GM12875 (cell line): ENCODE data around the gene PCDHGC3.

Experiments
- H3K4me3 ChIP-seq: one replicate; pipeline ENCODE4 v1.5.1; 2011; ENCODE audit warnings: low read depth, low read length, control low read depth
- TF ChIP-seq, protein P1 (sequence below): IDR thresholded peaks from 2 replicates; pipeline ENCODE4 v1.5.1; 2011; ENCODE audit warnings: low read depth, mild to moderate bottlenecking, control low read depth, inconsistent platforms, low read length, moderate library complexity, borderline replicate concordance; ENCODE audit not compliant: insufficient read depth

The PCDHGC3 gene

GRCh38 chr5:141485321-141486055 is 9.7 kb downstream of the PCDHGC3 start:
- H3K4me3 ChIP-seq = no peak overlapping the region
- TF ChIP-seq, protein P1, sequence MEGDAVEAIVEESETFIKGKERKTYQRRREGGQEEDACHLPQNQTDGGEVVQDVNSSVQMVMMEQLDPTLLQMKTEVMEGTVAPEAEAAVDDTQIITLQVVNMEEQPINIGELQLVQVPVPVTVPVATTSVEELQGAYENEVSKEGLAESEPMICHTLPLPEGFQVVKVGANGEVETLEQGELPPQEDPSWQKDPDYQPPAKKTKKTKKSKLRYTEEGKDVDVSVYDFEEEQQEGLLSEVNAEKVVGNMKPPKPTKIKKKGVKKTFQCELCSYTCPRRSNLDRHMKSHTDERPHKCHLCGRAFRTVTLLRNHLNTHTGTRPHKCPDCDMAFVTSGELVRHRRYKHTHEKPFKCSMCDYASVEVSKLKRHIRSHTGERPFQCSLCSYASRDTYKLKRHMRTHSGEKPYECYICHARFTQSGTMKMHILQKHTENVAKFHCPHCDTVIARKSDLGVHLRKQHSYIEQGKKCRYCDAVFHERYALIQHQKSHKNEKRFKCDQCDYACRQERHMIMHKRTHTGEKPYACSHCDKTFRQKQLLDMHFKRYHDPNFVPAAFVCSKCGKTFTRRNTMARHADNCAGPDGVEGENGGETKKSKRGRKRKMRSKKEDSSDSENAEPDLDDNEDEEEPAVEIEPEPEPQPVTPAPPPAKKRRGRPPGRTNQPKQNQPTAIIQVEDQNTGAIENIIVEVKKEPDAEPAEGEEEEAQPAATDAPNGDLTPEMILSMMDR = no peak

DNA sequence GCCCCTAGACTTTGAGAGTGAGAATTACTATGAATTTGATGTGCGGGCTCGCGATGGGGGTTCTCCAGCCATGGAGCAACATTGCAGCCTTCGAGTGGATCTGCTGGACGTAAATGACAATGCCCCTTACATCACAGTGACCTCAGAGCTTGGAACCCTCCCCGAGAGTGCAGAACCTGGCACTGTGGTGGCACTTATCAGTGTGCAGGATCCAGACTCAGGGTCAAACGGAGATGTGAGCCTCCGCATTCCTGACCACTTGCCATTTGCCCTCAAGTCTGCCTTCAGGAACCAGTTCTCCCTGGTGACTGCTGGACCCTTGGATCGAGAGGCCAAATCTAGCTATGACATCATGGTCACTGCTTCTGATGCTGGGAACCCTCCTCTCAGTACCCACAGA is 10.3 kb downstream of the PCDHGC3 start:
- TF ChIP-seq, protein P1 = no peak
- no peak overlapping the region for H3K4me3 ChIP-seq

DNA sequence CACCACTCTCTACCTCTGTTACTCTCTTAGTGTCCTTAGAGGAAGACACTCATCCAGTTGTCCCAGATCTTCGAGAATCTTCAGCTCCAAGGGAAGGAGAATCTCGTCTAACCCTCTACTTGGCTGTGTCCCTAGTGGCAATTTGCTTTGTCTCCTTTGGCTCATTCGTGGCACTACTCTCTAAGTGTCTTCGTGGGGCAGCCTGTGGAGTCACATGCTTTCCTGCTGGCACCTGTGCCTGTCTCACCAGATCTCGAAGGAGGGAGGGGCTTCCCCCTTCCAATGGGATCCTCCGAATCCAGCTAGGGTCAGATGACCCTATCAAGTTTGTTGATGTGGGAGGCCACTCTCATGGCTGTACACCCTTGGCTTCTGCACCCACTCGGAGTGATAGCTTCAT is 11.4 kb downstream of the PCDHGC3 start:
- H3K4me3 ChIP-seq = no peak overlapping the region
- TF ChIP-seq, protein P1 = no peak

DNA sequence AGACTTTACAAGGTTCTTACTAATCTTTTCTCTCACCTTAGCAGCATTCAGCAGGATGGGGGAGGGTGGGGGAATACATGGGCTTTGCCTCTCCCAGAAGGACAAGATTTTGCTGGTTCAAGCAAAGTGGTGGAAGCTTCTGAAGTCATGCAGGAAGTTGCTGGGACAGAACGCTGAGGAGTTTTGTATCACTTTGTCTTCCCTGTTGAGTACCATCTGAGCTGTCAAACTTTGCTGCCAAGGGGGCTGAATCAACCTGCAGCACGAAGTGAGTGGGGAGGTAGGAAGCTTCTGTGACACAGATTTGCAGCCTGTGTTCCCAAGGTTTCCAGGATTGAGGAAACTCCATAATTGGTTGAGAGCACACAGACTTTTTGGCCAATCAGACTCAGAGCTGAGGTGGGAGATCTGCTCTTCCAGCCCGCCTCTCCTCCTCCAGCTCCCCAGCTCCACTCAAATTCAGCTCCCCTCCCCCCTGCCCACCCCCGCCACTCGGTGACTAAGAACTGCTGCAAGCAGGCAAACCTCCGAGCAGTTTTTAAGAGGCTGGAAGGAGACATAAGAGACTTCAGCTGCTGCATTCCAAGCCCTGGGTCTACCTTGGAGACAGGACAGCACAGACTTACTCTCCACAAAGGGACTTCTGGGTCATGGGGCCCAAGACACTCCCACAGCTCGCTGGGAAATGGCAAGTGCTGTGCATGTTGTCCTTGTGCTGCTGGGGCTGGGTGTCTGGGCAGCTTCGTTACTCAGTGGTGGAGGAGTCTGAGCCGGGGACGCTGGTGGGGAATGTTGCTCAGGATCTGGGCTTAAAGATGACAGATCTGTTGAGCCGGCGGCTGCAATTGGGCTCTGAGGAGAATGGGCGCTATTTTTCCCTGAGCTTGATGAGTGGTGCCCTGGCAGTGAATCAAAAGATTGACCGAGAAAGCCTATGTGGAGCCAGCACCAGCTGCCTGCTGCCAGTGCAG is 13.1 kb downstream of the PCDHGC3 start, which contains the start of gene PCDHGC5:
Gene PCDHGC5, plus strand, starts transcription at position 491 of the 971 bp plus-strand sequence. Its CDS starts 160 bp downstream, at position 651.
- TF ChIP-seq, protein P1 = no peak
- no peak within 1 kb of the TSS for H3K4me3 ChIP-seq

DNA sequence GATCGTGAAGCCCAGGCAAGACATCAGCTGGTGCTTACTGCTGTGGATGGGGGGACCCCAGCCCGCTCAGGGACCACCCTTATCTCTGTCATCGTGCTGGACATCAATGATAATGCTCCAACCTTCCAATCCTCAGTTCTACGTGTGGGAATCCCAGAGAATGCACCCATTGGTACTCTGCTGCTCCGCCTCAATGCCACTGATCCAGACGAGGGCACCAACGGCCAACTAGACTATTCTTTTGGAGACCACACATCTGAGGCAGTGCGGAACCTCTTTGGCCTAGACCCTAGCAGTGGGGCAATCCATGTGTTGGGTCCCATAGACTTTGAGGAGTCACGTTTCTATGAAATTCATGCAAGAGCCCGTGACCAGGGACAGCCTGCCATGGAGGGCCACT is 14.1 kb downstream of the PCDHGC3 start:
- no peak overlapping the region for H3K4me3 ChIP-seq
- TF ChIP-seq, protein P1 = no peak

DNA sequence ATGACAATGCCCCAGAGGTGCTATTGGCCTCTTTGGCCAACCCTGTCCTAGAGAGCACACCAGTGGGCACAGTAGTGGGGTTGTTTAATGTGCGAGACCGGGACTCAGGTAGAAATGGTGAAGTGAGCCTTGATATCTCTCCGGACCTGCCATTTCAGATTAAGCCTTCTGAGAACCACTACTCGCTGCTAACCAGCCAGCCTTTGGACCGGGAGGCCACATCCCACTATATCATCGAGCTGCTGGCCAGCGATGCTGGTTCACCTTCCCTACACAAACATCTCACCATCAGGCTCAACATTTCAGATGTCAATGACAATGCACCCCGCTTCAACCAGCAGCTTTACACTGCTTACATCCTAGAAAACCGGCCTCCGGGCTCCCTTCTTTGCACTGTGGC is 14.5 kb downstream of the PCDHGC3 start:
- H3K4me3 ChIP-seq = no peak overlapping the region
- TF ChIP-seq, protein P1 = no peak

DNA sequence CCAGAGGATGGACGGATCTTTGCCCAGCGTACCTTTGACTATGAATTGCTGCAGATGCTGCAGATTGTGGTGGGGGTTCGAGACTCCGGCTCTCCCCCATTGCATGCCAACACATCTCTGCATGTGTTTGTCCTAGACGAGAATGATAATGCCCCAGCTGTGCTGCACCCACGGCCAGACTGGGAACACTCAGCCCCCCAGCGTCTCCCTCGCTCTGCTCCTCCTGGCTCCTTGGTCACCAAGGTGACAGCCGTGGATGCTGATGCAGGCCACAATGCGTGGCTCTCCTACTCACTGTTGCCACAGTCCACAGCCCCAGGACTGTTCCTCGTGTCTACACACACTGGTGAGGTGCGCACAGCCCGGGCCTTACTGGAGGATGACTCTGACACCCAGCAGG is 15.0 kb downstream of the PCDHGC3 start:
- H3K4me3 ChIP-seq = no peak overlapping the region

More for the DNA sequence above, 15.0 kb downstream of the PCDHGC3 start:
- TF ChIP-seq, protein P1 = no peak
